HEK293 (cell line): Measurements from ENCODE around the gene COMMD3.

Experiments
- CTCF ChIA-PET: fragments of 350-600 bp; formaldehyde crosslinking; extraction: SDS; loops from one replicate; lab custom pipeline; 2021; ENCODE audit warnings: antibody characterized with exemption; lab: Yijun Ruan, JAX
- POLR2A ChIA-PET: fragments of 300-600 bp; formaldehyde crosslinking; extraction: SDS; loops from one replicate; lab custom pipeline; 2020; ENCODE audit warnings: antibody characterized with exemption, inconsistent platforms; lab: Yijun Ruan, JAX
- H3K27ac ChIP-seq: fragments of 200-500 bp; sonication (Bioruptor generic); 2 replicates; pipeline ENCODE4 v1.5.1; 2014; ENCODE audit warnings: low read depth, low read length, control low read depth, inconsistent platforms; ENCODE audit errors: extremely low read depth
- H3K36me3 ChIP-seq, 2 experiments: fragments of 200-500 bp in 1 of 2; sonication (Bioruptor generic) in 1 of 2; 1 replicate in 1 of 2; 2 replicates in 1 of 2; pipeline ENCODE4 v1.5.1; 2014 to 2017; ENCODE audit warnings: inconsistent platforms in 2 of 2, low read length in 2 of 2; ENCODE audit not compliant: control insufficient read depth in 2 of 2, insufficient read depth in 1 of 2
- H3K4me1 ChIP-seq: fragments of 200-500 bp; sonication (Bioruptor generic); 2 replicates; pipeline ENCODE4 v1.5.1; 2014; ENCODE audit warnings: mild to moderate bottlenecking, low read length, inconsistent platforms; ENCODE audit not compliant: control insufficient read depth, insufficient read depth
- H3K4me3 ChIP-seq: 2 replicates; pipeline ENCODE4 v1.5.1; 2011; ENCODE audit warnings: low read depth, mild to moderate bottlenecking, control low read depth, low read length, moderate library complexity
- H3K9me3 ChIP-seq: fragments of 200-500 bp; sonication (Bioruptor generic); 2 replicates; pipeline ENCODE4 v1.5.1; 2014; ENCODE audit warnings: low read depth, low read length, inconsistent platforms; ENCODE audit not compliant: control insufficient read depth, insufficient read depth
- FEZF1 ChIP-seq: fragments of 450-650 bp; formaldehyde crosslinking; IDR thresholded peaks from 2 replicates; pipeline ENCODE4 v1.5.1; 2016; ENCODE audit warnings: missing biosample characterization, missing genetic modification characterization
- HOXD13 ChIP-seq: sonication (generic); formaldehyde crosslinking; IDR thresholded peaks from 2 replicates; pipeline ENCODE4 v1.8.0; 2022; ENCODE audit warnings: missing genetic modification reagents, borderline replicate concordance
- PRDM1 ChIP-seq: fragments of 450-650 bp; formaldehyde crosslinking; IDR thresholded peaks from 2 replicates; pipeline ENCODE4; 2016; ENCODE audit warnings: missing biosample characterization, missing genetic modification characterization
- SALL2 ChIP-seq: fragments of 450-650 bp; formaldehyde crosslinking; IDR thresholded peaks from 2 replicates; pipeline ENCODE4 v1.5.0; 2017; ENCODE audit warnings: missing biosample characterization, mild to moderate bottlenecking, missing genetic modification characterization, borderline replicate concordance
- SCRT1 ChIP-seq: fragments of 450-650 bp; formaldehyde crosslinking; IDR thresholded peaks from 2 replicates; pipeline ENCODE4 v1.5.1; 2016; ENCODE audit warnings: missing biosample characterization, missing genetic modification characterization, borderline replicate concordance
- SCRT2 ChIP-seq: fragments of 450-650 bp; formaldehyde crosslinking; IDR thresholded peaks from 2 replicates; pipeline ENCODE4 v1.5.1; 2016; ENCODE audit warnings: missing biosample characterization, missing genetic modification characterization
- SP3 ChIP-seq: fragments of 450-650 bp; formaldehyde crosslinking; IDR thresholded peaks from 2 replicates; pipeline ENCODE4 v1.5.1; 2016; ENCODE audit warnings: missing biosample characterization, missing genetic modification characterization
- TCF7L2 ChIP-seq: IDR thresholded peaks from 2 replicates; pipeline ENCODE4 v1.6.1; 2011; ENCODE audit warnings: low read depth, mild to moderate bottlenecking, inconsistent platforms, low read length, moderate library complexity, borderline replicate concordance
- ZFP37 ChIP-seq: fragments of 450-650 bp; formaldehyde crosslinking; IDR thresholded peaks from 2 replicates; pipeline ENCODE4 v1.5.1; 2016; ENCODE audit warnings: missing biosample characterization, missing genetic modification characterization
- ZNF132 ChIP-seq: fragments of 450-650 bp; formaldehyde crosslinking; IDR thresholded peaks from 2 replicates; pipeline ENCODE4 v1.5.1; 2017; ENCODE audit warnings: missing biosample characterization, missing genetic modification characterization, borderline replicate concordance
- ZNF140 ChIP-seq: fragments of 450-650 bp; formaldehyde crosslinking; IDR thresholded peaks from 2 replicates; pipeline ENCODE4 v1.5.1; 2016; ENCODE audit warnings: missing biosample characterization, missing genetic modification characterization
- ZNF155 ChIP-seq: fragments of 450-650 bp; formaldehyde crosslinking; IDR thresholded peaks from 2 replicates; pipeline ENCODE4 v1.5.1; 2016; ENCODE audit warnings: missing biosample characterization, missing genetic modification characterization
- ZNF174 ChIP-seq: fragments of 450-650 bp; formaldehyde crosslinking; IDR thresholded peaks from 2 replicates; pipeline ENCODE4 v1.5.0; 2017; ENCODE audit warnings: missing biosample characterization, mild to moderate bottlenecking, missing genetic modification characterization
- ZNF2 ChIP-seq: fragments of 450-650 bp; formaldehyde crosslinking; IDR thresholded peaks from 2 replicates; pipeline ENCODE4 v1.5.1; 2016; ENCODE audit warnings: missing biosample characterization, missing genetic modification characterization
- ZNF211 ChIP-seq: fragments of 450-650 bp; formaldehyde crosslinking; IDR thresholded peaks from 2 replicates; pipeline ENCODE4 v1.5.1; 2016; ENCODE audit warnings: low read depth, missing biosample characterization, missing genetic modification characterization
- ZNF239 ChIP-seq: fragments of 450-650 bp; formaldehyde crosslinking; IDR thresholded peaks from 2 replicates; pipeline ENCODE4 v1.5.1; 2016; ENCODE audit warnings: missing biosample characterization, missing genetic modification characterization
- ZNF302 ChIP-seq: fragments of 450-650 bp; formaldehyde crosslinking; IDR thresholded peaks from 2 replicates; pipeline ENCODE4 v1.5.1; 2016; ENCODE audit warnings: missing biosample characterization, missing genetic modification characterization, low read depth
- ZNF324 ChIP-seq: fragments of 450-650 bp; formaldehyde crosslinking; IDR thresholded peaks from 2 replicates; pipeline ENCODE4 v1.5.1; 2016; ENCODE audit warnings: missing biosample characterization, missing genetic modification characterization
- ZNF335 ChIP-seq: fragments of 450-650 bp; formaldehyde crosslinking; conservative IDR thresholded peaks from 2 replicates; pipeline ENCODE4 v1.5.1; 2016; ENCODE audit warnings: missing biosample characterization, missing genetic modification characterization
- ZNF544 ChIP-seq: fragments of 450-650 bp; formaldehyde crosslinking; IDR thresholded peaks from 2 replicates; pipeline ENCODE4 v1.5.0; 2017; ENCODE audit warnings: missing biosample characterization, missing genetic modification characterization
- ZNF571 ChIP-seq: fragments of 450-650 bp; formaldehyde crosslinking; IDR thresholded peaks from 2 replicates; pipeline ENCODE4 v1.5.0; 2017; ENCODE audit warnings: missing biosample characterization, missing genetic modification characterization
- ZNF664 ChIP-seq: fragments of 450-650 bp; formaldehyde crosslinking; IDR thresholded peaks from 2 replicates; pipeline ENCODE4 v1.5.1; 2016; ENCODE audit warnings: missing biosample characterization, missing genetic modification characterization
- ZSCAN23 ChIP-seq: fragments of 450-650 bp; formaldehyde crosslinking; IDR thresholded peaks from 2 replicates; pipeline ENCODE4 v1.5.1; 2016; ENCODE audit warnings: missing biosample characterization, missing genetic modification characterization
- TF ChIP-seq, protein P1 (sequence below): fragments of 450-650 bp; formaldehyde crosslinking; IDR thresholded peaks from 2 replicates; pipeline ENCODE4 v1.5.1; 2017; ENCODE audit warnings: missing biosample characterization, missing genetic modification characterization
- TF ChIP-seq, protein P2 (sequence below): fragments of 450-650 bp; formaldehyde crosslinking; IDR thresholded peaks from 2 replicates; pipeline ENCODE4 v1.5.1; 2016; ENCODE audit warnings: missing biosample characterization, missing genetic modification characterization
- TF ChIP-seq, protein P3 (sequence below): fragments of 450-650 bp; formaldehyde crosslinking; IDR thresholded peaks from 2 replicates; pipeline ENCODE4; 2016; ENCODE audit warnings: missing biosample characterization, missing genetic modification characterization
- TF ChIP-seq, protein P4 (sequence below): fragments of 450-650 bp; formaldehyde crosslinking; IDR thresholded peaks from 2 replicates; pipeline ENCODE4 v1.5.1; 2016; ENCODE audit warnings: missing biosample characterization, missing genetic modification characterization
- TF ChIP-seq, protein P5 (sequence below): fragments of 450-650 bp; formaldehyde crosslinking; IDR thresholded peaks from 2 replicates; pipeline ENCODE4 v1.5.1; 2016; ENCODE audit warnings: missing biosample characterization, missing genetic modification characterization, borderline replicate concordance
- TF ChIP-seq, protein P6 (sequence below): fragments of 450-650 bp; formaldehyde crosslinking; IDR thresholded peaks from 2 replicates; pipeline ENCODE4 v1.5.1; 2017; ENCODE audit warnings: missing biosample characterization, missing genetic modification characterization

Gene COMMD3

DNA sequence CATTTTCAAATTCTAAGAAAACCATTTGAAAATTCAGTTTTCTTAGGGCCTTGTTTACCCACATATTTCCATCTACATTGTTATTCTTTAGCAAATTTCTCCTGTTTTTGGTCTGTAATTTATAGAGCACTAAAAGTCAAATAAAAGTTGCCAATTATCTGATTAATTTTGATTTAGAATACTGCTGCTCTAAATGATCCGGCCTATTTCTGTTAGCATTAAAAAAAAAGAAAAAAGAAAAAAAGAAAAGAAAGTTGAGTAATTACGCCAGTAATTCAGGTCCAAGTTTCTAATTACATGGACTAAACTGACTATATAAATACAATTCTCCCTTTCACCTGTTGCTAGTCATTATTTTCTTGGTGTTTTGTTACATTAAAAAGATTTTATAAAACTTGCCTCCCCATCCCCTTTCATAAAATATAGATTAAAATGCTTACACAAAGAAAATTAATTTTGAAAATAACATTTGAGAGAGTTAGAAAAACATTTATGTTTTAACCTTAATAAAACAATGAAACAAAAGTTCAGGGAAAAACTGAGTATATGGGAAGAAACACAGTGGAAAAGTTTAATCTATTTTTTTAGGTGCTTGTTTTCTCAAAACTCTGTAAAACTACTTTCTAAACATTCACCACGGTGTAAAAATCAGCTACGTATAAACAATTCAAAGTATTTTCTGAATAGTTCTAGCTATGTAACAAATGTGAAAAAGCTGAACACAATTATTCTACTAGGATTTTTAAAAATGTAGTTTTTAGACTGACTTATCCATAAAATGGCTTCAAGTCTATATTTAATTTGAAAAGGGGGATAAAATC lies 6.8 kb upstream of the COMMD3 start:
- ChIA-PET CTCF (no interaction called here), POLR2A (no interaction called here)
- H3K9me3 ChIP-seq, result no peaks in the 10 kb centered on the region
- H3K27ac ChIP-seq, result no peak overlapping the region
- no peak overlapping the region for H3K4me3 ChIP-seq
- H3K4me1 ChIP-seq, result 0 out of 2 replicates have a peak, but pooled peaks cover 4% of the 10 kb centered on the region
- H3K36me3 ChIP-seq, result no peaks in the 10 kb centered on the region
- no peak for TF ChIP-seq ZNF174 (tag by site-specific recombination)
- no peak for TF ChIP-seq HOXD13
- TF ChIP-seq, protein P1, sequence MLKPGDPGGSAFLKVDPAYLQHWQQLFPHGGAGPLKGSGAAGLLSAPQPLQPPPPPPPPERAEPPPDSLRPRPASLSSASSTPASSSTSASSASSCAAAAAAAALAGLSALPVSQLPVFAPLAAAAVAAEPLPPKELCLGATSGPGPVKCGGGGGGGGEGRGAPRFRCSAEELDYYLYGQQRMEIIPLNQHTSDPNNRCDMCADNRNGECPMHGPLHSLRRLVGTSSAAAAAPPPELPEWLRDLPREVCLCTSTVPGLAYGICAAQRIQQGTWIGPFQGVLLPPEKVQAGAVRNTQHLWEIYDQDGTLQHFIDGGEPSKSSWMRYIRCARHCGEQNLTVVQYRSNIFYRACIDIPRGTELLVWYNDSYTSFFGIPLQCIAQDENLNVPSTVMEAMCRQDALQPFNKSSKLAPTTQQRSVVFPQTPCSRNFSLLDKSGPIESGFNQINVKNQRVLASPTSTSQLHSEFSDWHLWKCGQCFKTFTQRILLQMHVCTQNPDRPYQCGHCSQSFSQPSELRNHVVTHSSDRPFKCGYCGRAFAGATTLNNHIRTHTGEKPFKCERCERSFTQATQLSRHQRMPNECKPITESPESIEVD (tag by site-specific recombination), result peak; percentile 97
- TF ChIP-seq ZNF211, result no peak
- TF ChIP-seq, protein P2, sequence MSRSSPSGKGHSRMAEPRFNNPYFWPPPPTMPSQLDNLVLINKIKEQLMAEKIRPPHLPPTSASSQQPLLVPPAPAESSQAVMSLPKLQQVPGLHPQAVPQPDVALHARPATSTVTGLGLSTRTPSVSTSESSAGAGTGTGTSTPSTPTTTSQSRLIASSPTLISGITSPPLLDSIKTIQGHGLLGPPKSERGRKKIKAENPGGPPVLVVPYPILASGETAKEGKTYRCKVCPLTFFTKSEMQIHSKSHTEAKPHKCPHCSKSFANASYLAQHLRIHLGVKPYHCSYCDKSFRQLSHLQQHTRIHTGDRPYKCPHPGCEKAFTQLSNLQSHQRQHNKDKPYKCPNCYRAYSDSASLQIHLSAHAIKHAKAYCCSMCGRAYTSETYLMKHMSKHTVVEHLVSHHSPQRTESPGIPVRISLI, result 0 out of 2 replicates have a peak, but pooled peaks have one; percentile 57
- no peak for TF ChIP-seq SP3 (tag by site-specific recombination)
- TF ChIP-seq SCRT2, result peak; percentile 97
- TF ChIP-seq, protein P3, sequence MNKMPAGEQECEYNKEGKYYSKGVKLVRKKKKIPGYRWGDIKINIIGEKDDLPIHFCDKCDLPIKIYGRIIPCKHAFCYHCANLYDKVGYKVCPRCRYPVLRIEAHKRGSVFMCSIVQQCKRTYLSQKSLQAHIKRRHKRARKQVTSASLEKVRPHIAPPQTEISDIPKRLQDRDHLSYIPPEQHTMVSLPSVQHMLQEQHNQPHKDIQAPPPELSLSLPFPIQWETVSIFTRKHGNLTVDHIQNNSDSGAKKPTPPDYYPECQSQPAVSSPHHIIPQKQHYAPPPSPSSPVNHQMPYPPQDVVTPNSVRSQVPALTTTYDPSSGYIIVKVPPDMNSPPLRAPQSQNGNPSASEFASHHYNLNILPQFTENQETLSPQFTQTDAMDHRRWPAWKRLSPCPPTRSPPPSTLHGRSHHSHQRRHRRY (tag by site-specific recombination), result no peak
- TF ChIP-seq ZNF324 (tag by site-specific recombination), result no peak
- no peak for TF ChIP-seq TCF7L2
- no peak for TF ChIP-seq ZNF544 (tag by site-specific recombination)
- TF ChIP-seq ZSCAN23 (tag by site-specific recombination), result no peak
- TF ChIP-seq PRDM1 (tag by site-specific recombination), result peak; percentile 36; the same call in 1 of the 2 replicates
- TF ChIP-seq SCRT1, result peak; percentile 98
- no peak for TF ChIP-seq ZNF132 (tag by site-specific recombination)
- TF ChIP-seq, protein P4, sequence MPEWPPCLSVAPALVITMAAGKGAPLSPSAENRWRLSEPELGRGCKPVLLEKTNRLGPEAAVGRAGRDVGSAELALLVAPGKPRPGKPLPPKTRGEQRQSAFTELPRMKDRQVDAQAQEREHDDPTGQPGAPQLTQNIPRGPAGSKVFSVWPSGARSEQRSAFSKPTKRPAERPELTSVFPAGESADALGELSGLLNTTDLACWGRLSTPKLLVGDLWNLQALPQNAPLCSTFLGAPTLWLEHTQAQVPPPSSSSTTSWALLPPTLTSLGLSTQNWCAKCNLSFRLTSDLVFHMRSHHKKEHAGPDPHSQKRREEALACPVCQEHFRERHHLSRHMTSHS, result no peak
- TF ChIP-seq ZNF335, result peak; percentile 37; the same call in 1 of the 2 replicates
- TF ChIP-seq ZNF571, result no peak
- TF ChIP-seq ZNF155 (tag by site-specific recombination), result no peak
- TF ChIP-seq ZNF140, result no peak
- no peak for TF ChIP-seq ZNF2 (tag by site-specific recombination)
- no peak for TF ChIP-seq ZNF302 (tag by site-specific recombination)
- no peak for TF ChIP-seq ZNF239 (tag by site-specific recombination)
- TF ChIP-seq, protein P5, sequence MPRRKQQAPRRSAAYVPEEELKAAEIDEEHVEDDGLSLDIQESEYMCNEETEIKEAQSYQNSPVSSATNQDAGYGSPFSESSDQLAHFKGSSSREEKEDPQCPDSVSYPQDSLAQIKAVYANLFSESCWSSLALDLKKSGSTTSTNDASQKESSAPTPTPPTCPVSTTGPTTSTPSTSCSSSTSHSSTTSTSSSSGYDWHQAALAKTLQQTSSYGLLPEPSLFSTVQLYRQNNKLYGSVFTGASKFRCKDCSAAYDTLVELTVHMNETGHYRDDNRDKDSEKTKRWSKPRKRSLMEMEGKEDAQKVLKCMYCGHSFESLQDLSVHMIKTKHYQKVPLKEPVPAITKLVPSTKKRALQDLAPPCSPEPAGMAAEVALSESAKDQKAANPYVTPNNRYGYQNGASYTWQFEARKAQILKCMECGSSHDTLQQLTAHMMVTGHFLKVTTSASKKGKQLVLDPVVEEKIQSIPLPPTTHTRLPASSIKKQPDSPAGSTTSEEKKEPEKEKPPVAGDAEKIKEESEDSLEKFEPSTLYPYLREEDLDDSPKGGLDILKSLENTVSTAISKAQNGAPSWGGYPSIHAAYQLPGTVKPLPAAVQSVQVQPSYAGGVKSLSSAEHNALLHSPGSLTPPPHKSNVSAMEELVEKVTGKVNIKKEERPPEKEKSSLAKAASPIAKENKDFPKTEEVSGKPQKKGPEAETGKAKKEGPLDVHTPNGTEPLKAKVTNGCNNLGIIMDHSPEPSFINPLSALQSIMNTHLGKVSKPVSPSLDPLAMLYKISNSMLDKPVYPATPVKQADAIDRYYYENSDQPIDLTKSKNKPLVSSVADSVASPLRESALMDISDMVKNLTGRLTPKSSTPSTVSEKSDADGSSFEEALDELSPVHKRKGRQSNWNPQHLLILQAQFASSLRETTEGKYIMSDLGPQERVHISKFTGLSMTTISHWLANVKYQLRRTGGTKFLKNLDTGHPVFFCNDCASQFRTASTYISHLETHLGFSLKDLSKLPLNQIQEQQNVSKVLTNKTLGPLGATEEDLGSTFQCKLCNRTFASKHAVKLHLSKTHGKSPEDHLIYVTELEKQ (tag by site-specific recombination), result no peak
- TF ChIP-seq FEZF1 (tag by site-specific recombination), result no peak
- no peak for TF ChIP-seq ZFP37 (tag by site-specific recombination)
- no peak for TF ChIP-seq ZNF664 (tag by site-specific recombination)
- TF ChIP-seq, protein P6, sequence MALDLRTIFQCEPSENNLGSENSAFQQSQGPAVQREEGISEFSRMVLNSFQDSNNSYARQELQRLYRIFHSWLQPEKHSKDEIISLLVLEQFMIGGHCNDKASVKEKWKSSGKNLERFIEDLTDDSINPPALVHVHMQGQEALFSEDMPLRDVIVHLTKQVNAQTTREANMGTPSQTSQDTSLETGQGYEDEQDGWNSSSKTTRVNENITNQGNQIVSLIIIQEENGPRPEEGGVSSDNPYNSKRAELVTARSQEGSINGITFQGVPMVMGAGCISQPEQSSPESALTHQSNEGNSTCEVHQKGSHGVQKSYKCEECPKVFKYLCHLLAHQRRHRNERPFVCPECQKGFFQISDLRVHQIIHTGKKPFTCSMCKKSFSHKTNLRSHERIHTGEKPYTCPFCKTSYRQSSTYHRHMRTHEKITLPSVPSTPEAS, result no peak
- TF ChIP-seq SALL2 (tag by site-specific recombination), result no peak
